Muscle of leg (tissue), 11 donors: Measurements from ENCODE around the gene ISM1. TPM values are rescaled to one million over a fixed set of nuclear protein-coding genes. Genes with fewer than 3 reads are reported as not detected.
A peak's percentile ranks its signal among the peaks of the same experiment; 100 is the strongest.

Source experiments
- DNase-seq: peaks from one replicate; pipeline ENCODE4 v3.0.0; 2013
- H3K27ac ChIP-seq: one replicate; pipeline ENCODE4 v1.5.1; 2013; ENCODE audit warnings: mild to moderate bottlenecking, low read length, control low read depth
- H3K27me3 ChIP-seq: one replicate; pipeline ENCODE4 v1.6.1; 2013; ENCODE audit warnings: low read length; ENCODE audit not compliant: control insufficient read depth, insufficient read depth
- H3K36me3 ChIP-seq: one replicate; pipeline ENCODE4 v1.6.1; 2013; ENCODE audit warnings: low read length; ENCODE audit not compliant: control insufficient read depth, insufficient read depth
- H3K4me1 ChIP-seq: one replicate; pipeline ENCODE4 v1.6.1; 2013; ENCODE audit warnings: low read length; ENCODE audit not compliant: control insufficient read depth, insufficient read depth
- H3K4me3 ChIP-seq: one replicate; pipeline ENCODE4 v1.5.1; 2013; ENCODE audit warnings: low read length, control low read depth
- H3K9me3 ChIP-seq: replicated peaks from 2 replicates; pipeline ENCODE4 v1.6.1; 2013; ENCODE audit warnings: low read depth, low read length; ENCODE audit not compliant: control insufficient read depth
- WGBS: methylation state at CpG from one replicate; pipeline ENCODE4 v1.1.5; 2013; ENCODE audit warnings: missing lambda C conversion rate; ENCODE audit not compliant: insufficient coverage; 5-methylcytosine and 5-hydroxymethylcytosine counted together
- polyA plus RNA-seq, 8 donors: library from polyadenylated mRNA; unstranded; fragments of 120-200 nt; gene quantifications; one replicate each; pipeline versions ENCODE4 v1.2.1 to v1.2.3, GENCODE V29; 2013; ENCODE audit warnings: inconsistent platforms in 1 of 8, low replicate concordance in 1 of 8; ENCODE audit not compliant: insufficient read length in 8 of 8, insufficient read depth in 1 of 8
- total RNA-seq: library from RNA; stranded (reverse); fragments of 120-200 nt; gene quantifications from one replicate; pipeline ENCODE4 v1.2.4, GENCODE V29; 2013

ISM1 gene
- total and polyA plus RNA-seq, 9 donors, result 0.79 to 5.0 (median 1.4) TPM

DNA sequence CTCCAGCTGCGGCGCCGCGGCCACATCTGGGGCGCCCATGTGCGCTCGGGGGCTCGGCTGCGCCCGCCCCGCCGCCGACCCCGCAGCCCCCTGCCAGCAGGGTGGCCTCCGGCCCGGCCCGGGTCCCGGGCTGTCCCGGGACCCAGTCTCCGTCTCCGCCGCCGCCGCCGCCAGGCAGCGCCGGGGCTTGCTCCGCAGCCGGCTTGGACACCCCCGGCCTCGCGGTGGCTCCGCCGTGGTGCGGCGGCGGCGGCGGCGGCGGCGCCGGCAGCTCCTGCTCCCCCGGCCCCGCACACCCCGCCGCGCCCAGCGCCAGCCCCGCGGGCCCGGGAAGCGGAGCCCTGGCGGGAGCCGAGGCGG, 219 bp downstream of the ISM1 start:
- peaks cover 47% of the 10 kb centered on the region for H3K27me3 ChIP-seq
- no peak overlapping the region for H3K4me3 ChIP-seq
- DNase-seq, result peak; percentile 11
- no peaks in the 10 kb centered on the region for H3K9me3 ChIP-seq
- no peak overlapping the region for H3K27ac ChIP-seq
- H3K36me3 ChIP-seq, result no peaks in the 10 kb centered on the region
- peaks cover 19% of the 10 kb centered on the region for H3K4me1 ChIP-seq
- WGBS, result under 1% methylated on average over 56 of the region's 56 CpGs

DNA sequence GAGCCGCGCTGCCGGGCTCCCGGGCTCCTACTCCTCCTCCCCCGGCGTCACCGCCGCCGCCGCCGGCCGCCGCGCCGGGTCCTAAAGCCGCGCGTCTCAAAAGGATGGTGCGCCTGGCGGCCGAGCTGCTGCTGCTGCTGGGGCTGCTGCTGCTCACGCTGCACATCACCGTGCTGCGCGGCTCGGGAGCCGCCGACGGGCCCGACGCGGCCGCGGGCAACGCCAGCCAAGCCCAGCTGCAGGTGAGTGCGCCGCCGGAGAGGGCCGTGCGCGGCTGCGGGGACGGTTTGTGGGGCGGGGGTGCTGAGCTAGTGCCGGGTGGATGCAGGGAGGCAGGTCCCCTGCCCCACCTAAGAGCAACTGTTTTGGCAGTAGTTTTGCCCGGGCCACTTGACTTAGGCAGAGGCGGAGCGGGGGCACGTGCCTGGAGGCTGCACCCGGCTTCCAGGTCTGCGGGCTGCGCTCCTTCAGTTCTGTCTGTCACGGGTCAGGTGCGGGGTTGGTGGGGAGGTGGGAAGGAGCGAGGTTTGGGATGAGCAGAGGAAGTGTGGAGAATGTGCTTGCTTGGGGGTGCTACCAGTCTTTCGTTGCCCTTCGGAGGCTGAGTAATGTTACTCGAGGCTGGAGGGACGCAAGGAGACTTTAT, 722 bp downstream of the ISM1 start:
- peak overlapping the region; percentile 35 for H3K27ac ChIP-seq

DNA sequence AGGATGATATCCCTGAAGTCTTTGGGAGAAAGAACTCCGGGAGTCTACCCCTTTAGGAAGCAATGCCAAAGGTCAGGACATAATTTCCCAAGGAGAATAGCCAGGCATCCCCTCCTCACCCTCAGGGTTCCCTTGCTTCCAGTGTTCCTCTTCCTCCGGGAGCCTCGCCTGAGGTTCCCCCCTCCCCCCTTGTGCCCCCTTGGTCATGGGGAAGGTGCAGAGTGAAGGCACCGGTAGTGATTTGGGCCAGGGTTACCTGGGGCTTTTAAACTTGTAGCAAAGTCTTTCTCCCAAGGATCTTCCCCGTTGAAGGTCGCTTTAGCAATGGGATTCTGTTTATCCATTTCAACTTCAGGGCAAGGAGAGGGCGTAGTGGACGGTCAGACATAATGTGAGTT, 1.2 kb downstream of the ISM1 start:
- DNase-seq, result peak; percentile 9
- H3K9me3 ChIP-seq, result no peaks in the 10 kb centered on the region
- WGBS, result 44% methylated on average over 3 of the region's 8 CpGs
- H3K4me3 ChIP-seq, result peak overlapping the region; percentile 25
- H3K36me3 ChIP-seq, result no peaks in the 10 kb centered on the region
- peaks cover 19% of the 10 kb centered on the region for H3K4me1 ChIP-seq
- H3K27ac ChIP-seq, result peak overlapping the region; percentile 35
- peaks cover 45% of the 10 kb centered on the region for H3K27me3 ChIP-seq

More for the DNA sequence above, 722 bp downstream of the ISM1 start:
- DNase-seq, result peak; percentile 79
- no peaks in the 10 kb centered on the region for H3K9me3 ChIP-seq
- peaks cover 19% of the 10 kb centered on the region for H3K4me1 ChIP-seq
- WGBS, result 1% methylated on average over 50 of the region's 59 CpGs
- no peaks in the 10 kb centered on the region for H3K36me3 ChIP-seq
- H3K4me3 ChIP-seq, result peak overlapping the region; percentile 25
- H3K27me3 ChIP-seq, result peaks cover 45% of the 10 kb centered on the region

DNA sequence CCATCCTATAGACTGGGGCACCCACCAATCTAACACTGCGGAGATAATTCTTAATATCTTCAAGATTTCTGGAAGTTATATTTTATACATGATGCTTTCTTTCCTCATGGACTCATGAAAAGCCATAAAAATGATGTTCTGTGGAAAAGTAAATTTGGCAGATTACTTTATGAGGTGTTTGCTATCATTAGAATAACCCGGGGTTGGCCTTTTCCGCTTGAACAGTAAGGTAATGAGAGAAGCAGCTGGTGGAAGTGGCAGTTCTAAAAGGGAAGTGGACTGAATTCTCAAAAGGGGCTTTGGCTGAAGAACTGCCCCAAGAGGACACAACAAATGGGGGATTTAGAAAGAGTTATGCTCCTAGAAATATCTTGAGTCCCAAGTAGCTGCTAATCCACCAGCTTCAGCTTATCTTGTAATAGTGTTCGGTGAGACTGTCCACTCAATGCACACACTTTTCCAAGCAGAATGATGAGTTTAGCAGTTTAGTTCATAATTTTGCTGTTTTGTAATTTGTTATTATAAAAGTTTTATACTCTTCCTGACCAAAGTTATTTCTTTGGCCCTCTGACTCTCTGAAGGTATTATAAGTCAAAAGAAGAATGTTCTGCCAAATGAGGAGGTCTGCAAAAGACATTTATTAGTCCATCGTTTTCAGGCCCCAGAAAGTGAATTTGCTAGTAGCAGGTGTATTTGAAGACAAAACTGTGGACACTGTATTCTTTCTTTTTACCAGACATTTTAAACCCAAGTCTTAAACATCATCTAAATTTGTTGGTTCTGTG, 2.9 kb downstream of the ISM1 start:
- no peak overlapping the region for H3K4me3 ChIP-seq
- no peaks in the 10 kb centered on the region for H3K36me3 ChIP-seq
- H3K9me3 ChIP-seq, result no peaks in the 10 kb centered on the region
- peaks cover 19% of the 10 kb centered on the region for H3K4me1 ChIP-seq
- WGBS, result 20% methylated on average over 2 of the region's 5 CpGs
- peaks cover 32% of the 10 kb centered on the region for H3K27me3 ChIP-seq
- DNase-seq, result peak; percentile 81
- peak overlapping the region; percentile 18 for H3K27ac ChIP-seq

- peaks cover 6% of the 10 kb centered on the region for H3K4me1 ChIP-seq
- H3K9me3 ChIP-seq, result no peaks in the 10 kb centered on the region
- no CpG with 5 or more reads among the region's 1 CpG for WGBS
- no peaks in the 10 kb centered on the region for H3K36me3 ChIP-seq
- H3K27ac ChIP-seq, result no peak overlapping the region
- peaks cover 12% of the 10 kb centered on the region for H3K27me3 ChIP-seq
- DNase-seq, result no peak
- H3K4me3 ChIP-seq, result no peak overlapping the region
These were observed 5.3 kb downstream of the ISM1 start for GRCh38 chr20:13226367-13226766.

DNA sequence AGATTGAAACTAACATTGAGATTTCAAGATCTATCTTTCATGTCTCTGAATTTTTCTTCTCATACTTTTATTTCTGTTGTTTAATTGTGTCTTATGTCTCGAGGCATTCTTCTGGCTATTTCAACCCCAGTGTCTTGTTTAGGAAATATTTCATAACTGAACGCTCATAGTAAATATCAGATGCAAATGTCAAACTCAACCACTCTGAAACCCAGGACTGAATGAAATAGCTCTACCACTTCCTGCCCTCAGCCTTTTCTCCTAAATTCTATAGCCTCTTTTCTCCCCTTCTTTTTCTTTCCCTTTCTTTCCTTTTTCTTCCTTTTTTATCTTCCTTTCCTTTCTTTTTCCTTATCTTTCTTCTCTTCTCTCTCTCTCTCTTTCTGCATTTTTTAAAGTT, 7.7 kb downstream of the ISM1 start:
- H3K36me3 ChIP-seq, result no peaks in the 10 kb centered on the region
- WGBS, result 100% methylated on average over 1 of the region's 2 CpGs
- H3K4me3 ChIP-seq, result no peak overlapping the region
- H3K9me3 ChIP-seq, result no peaks in the 10 kb centered on the region
- H3K4me1 ChIP-seq, result no peaks in the 10 kb centered on the region
- H3K27me3 ChIP-seq, result no peaks in the 10 kb centered on the region
- no peak for DNase-seq
- H3K27ac ChIP-seq, result no peak overlapping the region

- Histone ChIP-seq H3K27me3 (no peaks in the 10 kb centered on the region), H3K9me3 (no peaks in the 10 kb centered on the region), H3K27ac (no peak overlapping the region), H3K4me3 (no peak overlapping the region), H3K4me1 (no peaks in the 10 kb centered on the region), H3K36me3 (no peaks in the 10 kb centered on the region)
- DNase-seq, result no peak
These were observed 8.5 kb downstream of the ISM1 start for GRCh38 chr20:13229538-13229937.

DNA sequence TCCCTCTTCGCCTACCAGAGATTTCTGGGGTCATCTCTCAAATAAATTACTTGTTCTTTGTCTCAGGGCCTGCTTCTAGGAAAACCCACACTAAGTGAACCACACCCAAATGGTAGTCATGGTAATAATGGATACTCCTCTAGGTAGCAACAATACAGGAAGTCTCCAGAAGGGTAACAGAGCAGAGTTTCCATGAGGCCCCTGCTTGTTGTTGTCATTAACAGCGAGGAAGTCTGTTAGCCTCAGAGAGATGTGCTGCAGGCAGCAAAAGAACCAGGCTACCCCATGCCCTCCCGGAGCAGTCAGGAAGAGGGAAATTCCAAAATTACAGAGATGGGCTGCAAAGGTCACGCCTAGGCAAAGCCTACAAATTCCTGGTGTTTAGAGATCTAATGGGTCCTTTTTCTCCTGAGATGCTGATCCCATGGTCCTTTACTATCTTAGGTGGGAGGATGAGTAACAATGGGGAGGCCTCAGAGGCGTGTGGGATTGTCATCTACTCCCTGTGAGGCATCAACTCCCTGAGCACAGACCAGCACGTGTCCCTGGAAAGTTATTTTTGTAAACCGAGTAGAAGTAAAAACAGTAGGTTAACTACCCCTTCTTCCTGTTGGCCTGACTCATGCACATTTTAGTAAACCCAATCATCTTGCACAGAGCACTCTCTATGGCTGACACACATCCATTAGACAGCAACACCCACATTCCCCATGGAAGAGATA, 10.1 kb downstream of the ISM1 start:
- 75% methylated on average over 3 of the region's 7 CpGs for WGBS
- DNase-seq, result peak; percentile 47
- Histone ChIP-seq H3K4me1 (no peaks in the 10 kb centered on the region), H3K36me3 (no peaks in the 10 kb centered on the region), H3K4me3 (no peak overlapping the region), H3K27me3 (no peaks in the 10 kb centered on the region), H3K27ac (peak overlapping the region; percentile 59), H3K9me3 (no peaks in the 10 kb centered on the region)

DNA sequence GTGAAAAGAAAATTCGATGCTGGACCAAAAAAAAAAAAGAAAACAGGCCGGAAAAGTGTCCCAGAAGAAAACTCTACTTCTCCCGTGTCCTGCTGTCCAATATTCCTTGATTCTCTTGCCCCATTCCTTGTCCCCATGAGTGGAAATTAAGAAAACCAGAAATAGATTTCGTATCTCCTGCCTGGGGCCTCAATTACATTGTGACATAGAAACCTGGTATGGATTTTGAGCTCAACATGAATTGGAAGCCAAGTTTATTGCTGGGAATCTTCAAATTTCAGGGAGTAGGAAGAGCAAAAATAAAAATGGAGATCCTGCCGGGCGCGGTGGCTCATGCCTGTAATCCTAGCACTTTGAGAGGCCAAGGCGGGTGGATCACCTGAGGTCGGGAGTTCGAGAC, 11.9 kb downstream of the ISM1 start:
- H3K27me3 ChIP-seq, result no peaks in the 10 kb centered on the region
- 100% methylated on average over 3 of the region's 10 CpGs for WGBS
- H3K27ac ChIP-seq, result no peak overlapping the region
- H3K4me3 ChIP-seq, result no peak overlapping the region
- H3K4me1 ChIP-seq, result no peaks in the 10 kb centered on the region
- no peak for DNase-seq
- no peaks in the 10 kb centered on the region for H3K36me3 ChIP-seq
- H3K9me3 ChIP-seq, result no peaks in the 10 kb centered on the region

GRCh38 chr20:13234961-13235360, 13.9 kb downstream of the ISM1 start:
- Histone ChIP-seq H3K9me3 (no peaks in the 10 kb centered on the region), H3K4me1 (no peaks in the 10 kb centered on the region), H3K27ac (no peak overlapping the region), H3K36me3 (no peaks in the 10 kb centered on the region), H3K27me3 (no peaks in the 10 kb centered on the region), H3K4me3 (no peak overlapping the region)
- no CpG with 5 or more reads among the region's 1 CpG for WGBS
- DNase-seq, result no peak
